HG03565 (cell line): ENCODE measurements around the gene PRKCE.

ENCODE experiments used
- ATAC-seq: cut with Tn5 transposase; IDR thresholded peaks from one replicate; pipeline ENCODE4 v1.9.1; 2021; ENCODE audit warnings: mild to moderate bottlenecking, moderate library complexity; ENCODE audit not compliant: unreplicated experiment

Gene PRKCE

DNA sequence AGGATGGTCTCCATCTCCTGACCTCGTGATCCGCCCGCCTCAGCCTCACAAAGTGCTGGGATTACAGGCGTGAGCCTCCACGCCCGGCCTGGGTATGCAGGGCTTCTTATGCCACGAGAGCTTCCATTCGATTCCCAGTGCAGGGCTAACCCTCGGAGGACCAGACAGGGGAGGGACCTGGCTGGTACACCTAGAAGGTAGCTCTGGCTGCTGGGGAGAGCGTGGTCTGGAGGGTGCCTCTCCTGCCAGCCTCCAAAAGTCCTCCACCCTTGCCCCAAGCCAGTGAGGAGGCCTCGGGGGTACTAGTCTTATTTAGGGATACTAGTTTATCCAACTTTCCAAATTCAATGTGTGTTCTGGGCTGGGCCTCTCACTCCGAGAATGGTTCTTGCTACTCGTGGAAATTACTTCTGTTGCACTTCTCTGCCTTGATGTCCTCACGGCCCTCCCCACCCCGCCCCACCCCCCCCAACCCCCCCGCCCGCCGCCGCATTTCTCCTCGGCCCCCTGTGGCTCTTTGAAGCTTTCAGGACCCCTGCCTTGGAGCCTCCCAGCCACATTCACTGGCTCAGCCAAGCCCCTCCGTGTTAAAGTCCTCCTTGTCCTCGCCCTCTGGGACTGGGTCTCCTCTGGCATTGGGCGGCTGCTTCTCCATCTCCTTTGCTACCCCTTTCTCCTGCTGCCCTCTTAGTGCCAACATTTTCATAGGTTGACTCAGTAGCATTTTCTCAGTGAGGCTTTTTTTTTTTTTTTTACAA lies 502.7 kb downstream of the PRKCE start:
- no peak for ATAC-seq

GRCh38 chr2:46157072-46157965 lies 505.8 kb downstream of the PRKCE start:
- ATAC-seq = no peak

GRCh38 chr2:46157966-46158310 lies 506.5 kb downstream of the PRKCE start:
- ATAC-seq = no peak

DNA sequence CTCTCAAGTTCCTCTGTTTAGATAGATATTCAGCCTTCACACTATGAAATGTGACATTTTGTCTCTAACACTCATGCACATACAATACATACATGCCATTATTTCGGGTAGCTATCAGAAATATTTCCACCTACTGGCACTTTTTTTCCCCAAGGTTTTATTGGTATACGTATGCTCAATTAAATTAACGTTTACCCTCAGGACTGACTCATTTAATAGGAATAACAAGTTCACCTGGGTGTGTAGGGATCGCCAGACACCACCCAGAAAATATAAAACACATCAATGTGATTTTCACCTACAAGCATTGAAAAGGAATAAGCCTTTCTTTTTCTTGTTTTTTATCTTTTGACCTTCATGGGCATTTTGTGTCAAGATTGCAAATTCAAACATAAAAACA lies 507.2 kb downstream of the PRKCE start:
- ATAC-seq = no peak

DNA sequence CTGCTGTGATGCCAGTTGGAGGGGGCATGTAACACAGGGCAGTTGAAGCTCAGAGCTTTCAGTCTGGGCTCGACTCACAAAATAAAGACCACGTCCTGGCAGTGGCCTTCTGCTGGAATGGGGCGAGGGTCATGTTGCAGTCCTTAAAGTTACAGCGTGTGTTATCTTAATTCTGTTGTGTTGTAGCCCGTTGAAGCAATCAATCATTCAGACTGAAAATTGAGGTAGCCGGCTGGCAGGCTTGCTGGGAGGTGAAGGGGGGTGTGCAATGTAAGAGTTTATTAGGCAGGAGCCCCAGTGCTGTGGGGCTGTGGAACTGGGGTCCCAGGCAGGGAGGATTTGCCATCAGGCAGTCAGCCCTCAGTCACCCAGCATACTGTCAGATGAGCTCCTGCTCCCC lies 508.9 kb downstream of the PRKCE start:
- no peak for ATAC-seq

GRCh38 chr2:46161315-46161714 lies 509.8 kb downstream of the PRKCE start:
- no peak for ATAC-seq

DNA sequence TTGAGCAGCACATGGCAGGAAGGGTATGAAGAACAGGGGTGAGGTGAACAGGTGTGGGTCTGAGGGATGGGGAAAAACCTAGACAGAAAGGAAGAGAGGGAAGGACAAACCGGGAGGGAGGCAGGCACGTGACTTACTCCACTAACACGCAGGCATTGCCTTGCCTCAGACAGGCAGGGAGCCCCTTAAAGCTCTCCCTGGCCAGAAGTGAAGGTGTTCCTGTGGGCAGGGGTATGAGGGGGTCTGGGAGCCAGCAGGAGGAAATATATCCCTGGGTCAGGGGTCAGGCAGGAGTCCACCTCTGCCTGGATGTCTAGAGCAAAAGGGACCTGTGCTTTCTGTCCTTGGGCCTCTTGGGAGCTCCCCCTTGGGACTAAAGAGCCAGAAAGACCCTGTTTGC lies 510.4 kb downstream of the PRKCE start:
- ATAC-seq = no peak

DNA sequence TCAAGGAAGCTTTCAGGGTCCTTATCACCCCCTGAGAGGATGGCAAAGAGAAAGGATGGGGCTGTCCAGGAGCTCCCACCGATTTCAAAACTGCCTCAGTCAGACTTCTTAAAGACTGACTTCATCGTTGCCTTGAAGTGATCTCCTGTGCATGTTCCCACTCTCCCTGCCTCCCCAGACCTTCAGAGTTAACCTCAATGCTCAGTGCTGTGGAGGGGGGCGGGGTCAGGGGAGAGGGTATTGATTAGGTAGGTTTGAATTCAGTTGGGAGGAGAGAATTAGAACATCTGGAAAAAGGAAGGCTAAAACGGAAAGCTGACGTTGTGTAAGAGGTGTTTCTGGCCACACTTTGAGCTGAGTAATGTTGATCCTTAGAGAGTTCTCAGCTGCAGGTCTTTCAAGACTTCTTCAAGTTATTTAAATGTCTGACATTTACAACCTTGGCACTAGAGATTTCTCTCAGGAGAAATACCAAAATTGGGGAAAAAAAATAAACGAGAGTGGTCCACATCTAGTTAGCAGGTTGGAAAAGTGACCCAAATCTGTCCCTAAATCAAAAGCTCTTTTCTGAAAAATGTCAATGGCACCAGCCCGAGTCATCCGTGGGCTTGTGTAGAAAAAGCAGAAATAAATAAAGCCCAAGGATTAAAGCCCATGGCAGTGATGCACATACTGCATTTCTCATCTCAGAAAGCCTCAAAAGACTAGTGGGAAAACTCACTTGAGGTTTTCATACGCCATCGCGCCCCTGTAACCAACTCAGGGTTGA lies 511.0 kb downstream of the PRKCE start:
- ATAC-seq = no peak

GRCh38 chr2:46163098-46163430 lies 511.6 kb downstream of the PRKCE start:
- no peak for ATAC-seq

DNA sequence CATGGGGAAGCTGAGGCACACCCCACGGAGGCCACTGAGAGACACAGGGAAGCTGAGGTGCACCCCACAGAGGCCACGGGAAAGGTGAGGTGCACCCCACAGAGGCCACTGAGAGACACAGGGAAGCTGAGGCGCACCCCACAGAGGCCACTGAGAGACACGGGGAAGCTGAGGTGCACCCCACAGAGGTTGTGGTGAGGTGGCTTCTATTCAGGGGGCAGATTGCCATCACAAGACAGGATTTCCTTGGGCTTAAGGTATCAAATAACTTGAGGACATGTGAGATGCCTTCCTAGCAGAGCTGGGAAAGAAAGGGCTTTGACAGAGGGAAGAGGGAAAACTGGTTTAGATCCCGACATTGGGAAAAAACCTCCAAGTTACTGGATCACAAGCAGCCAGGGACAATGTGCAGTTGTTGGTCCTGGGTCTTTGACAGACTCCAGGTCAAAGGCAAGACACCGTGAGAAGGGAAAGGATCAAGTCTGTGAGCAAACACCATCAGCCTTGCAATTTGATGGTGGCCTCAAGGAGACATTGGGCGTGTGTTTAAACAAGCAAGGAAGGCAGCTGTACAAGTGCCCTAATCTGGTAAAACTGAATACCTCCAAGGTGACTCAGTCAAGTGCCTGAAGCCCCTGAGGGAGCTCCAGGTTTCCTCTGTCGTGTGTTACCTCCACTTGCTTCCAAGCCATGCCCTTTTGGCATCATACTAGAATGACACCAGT lies 512.5 kb downstream of the PRKCE start:
- no peak for ATAC-seq

DNA sequence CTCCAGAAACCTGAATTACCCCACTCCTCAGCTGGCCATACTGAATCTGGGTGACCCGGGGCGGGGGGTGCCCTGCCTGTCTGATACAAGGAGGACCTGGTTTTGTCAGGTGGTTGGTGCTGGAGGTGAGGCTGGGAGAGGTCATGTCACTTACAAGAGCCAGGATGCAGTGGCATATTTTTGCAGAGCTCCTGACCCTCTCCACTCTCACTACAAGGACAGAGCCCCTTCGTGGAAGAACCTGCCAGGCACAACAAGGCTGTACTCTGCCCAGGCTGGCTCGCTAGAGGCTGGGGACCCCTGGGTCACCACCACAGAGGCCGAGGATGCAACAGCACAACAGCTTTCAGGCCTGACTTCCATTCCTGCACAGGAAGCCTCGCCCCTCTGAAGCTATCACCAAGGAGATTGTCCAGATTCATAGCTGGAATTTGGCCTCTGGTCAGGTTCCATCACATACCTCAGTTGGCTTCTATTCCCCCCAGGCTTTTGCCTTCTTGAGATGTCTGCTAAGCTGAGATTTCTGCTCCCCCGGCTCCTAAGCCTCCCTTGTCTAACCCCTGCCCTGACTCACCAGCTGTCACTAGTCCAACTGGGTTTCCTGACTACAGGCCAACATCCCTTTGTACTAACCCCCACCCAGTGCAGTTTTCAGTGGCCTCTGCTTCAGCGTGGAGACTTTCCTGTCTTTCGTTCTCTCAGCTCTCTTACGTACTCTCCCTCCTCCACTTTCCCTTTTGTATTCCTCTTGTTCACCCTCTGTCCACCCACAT lies 513.2 kb downstream of the PRKCE start:
- no peak for ATAC-seq

DNA sequence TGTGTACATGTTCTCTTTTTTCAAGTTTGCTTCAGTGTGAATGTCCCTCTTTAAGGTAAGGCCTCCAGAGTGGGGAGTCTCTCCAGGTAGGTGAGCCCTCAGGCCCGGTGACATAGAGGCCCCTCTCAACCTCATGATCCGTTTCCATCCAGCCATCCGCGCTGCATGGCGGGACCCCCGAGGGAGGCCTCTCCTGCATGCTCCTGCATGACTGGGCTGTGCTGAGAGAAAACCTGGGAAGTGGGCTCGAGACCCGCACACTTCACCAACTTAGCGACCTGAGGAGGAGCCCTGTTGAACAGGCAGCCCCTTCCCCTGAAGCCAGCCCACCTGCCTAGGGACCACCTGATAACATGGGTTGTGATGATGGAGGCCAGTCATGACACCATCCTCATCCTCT lies 514.4 kb downstream of the PRKCE start:
- ATAC-seq = no peak

- ATAC-seq = no peak
Measured at GRCh38 chr2:46167406-46167805, 515.9 kb downstream of the PRKCE start.

DNA sequence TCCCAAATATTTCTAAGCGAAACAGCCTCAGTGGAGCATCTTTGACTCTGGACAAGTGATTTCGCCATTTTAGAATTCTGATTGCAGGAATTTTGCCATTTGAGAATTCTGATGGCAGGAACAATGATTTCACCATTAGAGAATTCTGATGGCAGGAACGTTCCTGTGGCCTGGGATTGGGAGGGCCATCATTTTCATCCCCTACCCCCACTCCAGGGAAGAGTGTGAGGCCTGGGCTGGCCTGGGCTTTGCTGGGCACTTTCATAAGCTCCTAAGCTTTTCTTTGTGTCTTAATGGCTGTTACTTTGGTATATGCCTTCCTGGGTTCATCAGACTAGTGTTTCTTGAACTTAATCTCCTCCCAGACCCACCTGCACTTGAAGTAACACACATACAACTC lies 516.4 kb downstream of the PRKCE start:
- ATAC-seq = no peak

- no peak for ATAC-seq
Measured at GRCh38 chr2:46169467-46169866, 518.0 kb downstream of the PRKCE start.

DNA sequence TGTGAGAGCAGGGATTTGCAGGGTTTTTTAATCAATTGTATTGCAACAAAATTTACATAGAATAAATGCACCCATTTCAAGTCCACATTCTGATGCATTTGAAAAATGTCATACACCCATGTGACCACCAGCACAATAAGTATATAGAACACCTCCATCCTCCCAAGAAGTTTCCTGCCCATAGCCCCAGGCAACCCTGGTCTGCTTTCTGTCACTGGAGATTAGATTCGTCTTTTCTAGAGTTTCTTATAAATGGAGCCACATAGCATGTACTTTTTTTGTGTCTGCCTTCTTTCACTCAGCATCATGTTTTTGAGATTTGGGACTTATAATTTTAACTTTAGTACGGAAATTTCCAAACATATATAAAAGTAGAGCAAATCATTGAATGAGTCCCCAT lies 518.6 kb downstream of the PRKCE start:
- no peak for ATAC-seq

GRCh38 chr2:46170611-46171350 lies 519.3 kb downstream of the PRKCE start:
- no peak for ATAC-seq

DNA sequence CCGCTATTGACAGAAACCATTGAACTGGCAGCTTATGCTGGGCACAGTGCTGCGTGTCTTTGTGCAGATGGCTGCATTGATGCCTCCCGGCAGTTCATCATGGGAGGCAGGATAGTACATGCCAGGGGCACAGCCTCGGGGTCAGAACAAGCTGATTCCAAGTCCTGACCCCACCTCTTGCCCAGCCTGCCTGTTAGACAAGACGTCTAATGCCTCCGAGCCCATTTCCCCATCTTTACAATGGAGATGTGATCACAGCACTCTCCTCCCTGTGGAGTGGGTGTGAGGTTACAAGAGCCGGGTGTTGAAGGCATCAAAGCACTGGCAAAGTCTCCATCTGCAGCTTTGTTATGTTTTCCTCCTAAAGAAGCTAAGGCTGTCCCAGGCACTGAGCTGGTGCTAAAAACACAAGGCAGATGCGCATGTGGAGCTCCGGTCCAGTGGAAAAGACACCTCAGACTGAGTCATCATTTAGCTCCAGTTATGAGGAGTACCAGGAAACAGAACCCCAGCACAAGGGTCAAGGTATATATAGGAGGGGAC lies 520.0 kb downstream of the PRKCE start:
- no peak for ATAC-seq

DNA sequence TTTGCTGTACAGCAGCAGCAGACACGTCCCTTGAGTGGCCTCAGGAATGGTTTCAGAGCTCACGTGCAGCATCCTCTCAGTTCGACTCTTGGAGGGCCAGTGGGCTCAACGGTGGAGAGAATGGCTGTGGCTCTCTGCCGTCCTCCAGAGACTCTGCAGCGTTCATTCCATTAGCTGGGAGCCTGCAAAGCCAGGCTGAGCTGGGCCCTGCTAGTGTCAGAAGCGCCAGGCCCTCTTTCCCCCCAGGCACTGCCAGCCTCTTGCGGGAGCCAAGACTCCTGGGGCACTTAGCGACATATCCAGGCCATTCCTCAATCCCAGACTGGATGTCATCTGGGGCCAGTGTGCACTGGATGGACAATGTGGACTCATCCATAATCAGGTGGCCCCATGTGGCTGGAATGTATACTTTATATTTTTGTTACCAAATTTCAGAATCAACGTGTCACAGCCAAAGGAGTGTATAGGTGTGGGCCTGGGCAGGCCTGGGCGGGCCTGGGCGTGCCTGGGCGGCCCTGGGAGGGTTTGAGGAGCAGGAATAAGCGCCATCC lies 520.6 kb downstream of the PRKCE start:
- no peak for ATAC-seq
